Trophoblast cell (in vitro differentiated cells and primary cell): ENCODE results near the gene SMAD3.
"Not testable (repeated sequence)": the region's sequence is repeated elsewhere in the genome, so short reads cannot be mapped to it uniquely, and the experiment has no call there.

Experiments used
- DNase-seq, 2 donors: peaks; one replicate each; pipeline ENCODE4 v3.0.0-alpha.2; 2016
- H2AFZ ChIP-seq: 2 replicates; pipeline ENCODE4 v1.6.1; 2013; ENCODE audit warnings: low read length, moderate library complexity, mild to moderate bottlenecking; ENCODE audit not compliant: insufficient read depth, poor library complexity
- H2AK5ac ChIP-seq: 2 replicates; pipeline ENCODE4 v1.6.1; 2013; ENCODE audit warnings: mild to moderate bottlenecking, low read length
- H2BK120ac ChIP-seq: 2 replicates; pipeline ENCODE4 v1.6.1; 2013; ENCODE audit warnings: low read length, mild to moderate bottlenecking, moderate library complexity; ENCODE audit not compliant: insufficient read depth, poor library complexity
- H2BK12ac ChIP-seq: 2 replicates; pipeline ENCODE4 v1.6.1; 2013; ENCODE audit warnings: mild to moderate bottlenecking, low read length, moderate library complexity
- H2BK5ac ChIP-seq: 2 replicates; pipeline ENCODE4 v1.6.1; 2013; ENCODE audit warnings: low read length, low read depth, moderate library complexity, mild to moderate bottlenecking; ENCODE audit not compliant: poor library complexity
- H3K14ac ChIP-seq: 2 replicates; pipeline ENCODE4 v1.6.1; 2013; ENCODE audit warnings: mild to moderate bottlenecking, low read length
- H3K18ac ChIP-seq: 2 replicates; pipeline ENCODE4 v1.6.1; 2013; ENCODE audit warnings: mild to moderate bottlenecking, low read length
- H3K23ac ChIP-seq: 2 replicates; pipeline ENCODE4 v1.6.1; 2013; ENCODE audit warnings: low read length
- H3K27ac ChIP-seq: 2 replicates; pipeline ENCODE4 v1.5.1; 2013; ENCODE audit warnings: low read depth, mild to moderate bottlenecking, inconsistent platforms, low read length, moderate library complexity
- H3K27me3 ChIP-seq: 2 replicates; pipeline ENCODE4 v1.6.1; 2013; ENCODE audit warnings: inconsistent platforms, mild to moderate bottlenecking, low read length, moderate library complexity; ENCODE audit not compliant: insufficient read depth
- H3K36me3 ChIP-seq, 2 experiments: 1 replicate in 1 of 2; 2 replicates in 1 of 2; pipeline ENCODE4 v1.6.1; 2013; ENCODE audit warnings: low read length in 2 of 2, mild to moderate bottlenecking in 2 of 2, moderate library complexity in 1 of 2; ENCODE audit not compliant: insufficient read depth in 2 of 2, control insufficient read depth in 1 of 2
- H3K4ac ChIP-seq: 2 replicates; pipeline ENCODE4 v1.6.1; 2013; ENCODE audit warnings: low read depth, mild to moderate bottlenecking, low read length, moderate library complexity
- H3K4me1 ChIP-seq, 2 experiments: 1 replicate in 1 of 2; 2 replicates in 1 of 2; pipeline ENCODE4 v1.6.1; 2013; ENCODE audit warnings: low read length in 2 of 2, mild to moderate bottlenecking in 2 of 2, moderate library complexity in 1 of 2; ENCODE audit not compliant: insufficient read depth in 2 of 2, control insufficient read depth in 1 of 2
- H3K4me2 ChIP-seq: 2 replicates; pipeline ENCODE4 v1.6.1; 2013; ENCODE audit warnings: inconsistent platforms, mild to moderate bottlenecking, low read length, moderate library complexity
- H3K4me3 ChIP-seq: 2 replicates; pipeline ENCODE4 v1.5.1; 2013; ENCODE audit warnings: mild to moderate bottlenecking, low read depth, low read length, inconsistent platforms
- H3K79me1 ChIP-seq: one replicate; pipeline ENCODE4 v1.6.1; 2013; ENCODE audit warnings: low read length
- H3K79me2 ChIP-seq: 2 replicates; pipeline ENCODE4 v1.6.1; 2013; ENCODE audit warnings: low read length, mild to moderate bottlenecking; ENCODE audit not compliant: control insufficient read depth, insufficient read depth, poor library complexity
- H3K9ac ChIP-seq: 2 replicates; pipeline ENCODE4 v1.6.1; 2013; ENCODE audit warnings: mild to moderate bottlenecking, low read length
- H3K9me3 ChIP-seq: 2 replicates; pipeline ENCODE4 v1.6.1; 2013; ENCODE audit warnings: low read depth, mild to moderate bottlenecking, control low read depth, inconsistent platforms, low read length; ENCODE audit not compliant: insufficient read depth
- H4K12ac ChIP-seq: 2 replicates; pipeline ENCODE4 v1.6.1; 2013; ENCODE audit warnings: low read depth, mild to moderate bottlenecking, low read length, moderate library complexity
- H4K8ac ChIP-seq: 2 replicates; pipeline ENCODE4 v1.6.1; 2013; ENCODE audit warnings: low read depth, mild to moderate bottlenecking, low read length, moderate library complexity
- H4K91ac ChIP-seq: one replicate; pipeline ENCODE4 v1.6.1; 2013; ENCODE audit warnings: low read depth, mild to moderate bottlenecking, low read length, moderate library complexity
- WGBS: extraction: QIAGEN DNeasy Blood & Tissue Kit; methylation state at CpG from one replicate; pipeline ENCODE4 v1.1.7; 2013; ENCODE audit warnings: missing lambda C conversion rate; ENCODE audit not compliant: insufficient read length, insufficient coverage; ENCODE audit errors: extremely low coverage; 5-methylcytosine and 5-hydroxymethylcytosine counted together

The SMAD3 gene

GRCh38 chr15:67121644-67122605 is 56.5 kb downstream of the SMAD3 start:
- Histone ChIP-seq H2BK120ac (no peak overlapping the region), H2AFZ (no peak overlapping the region), H3K9me3 (no peaks in the 10 kb centered on the region), H3K79me2 (no peaks in the 10 kb centered on the region), H3K79me1 (peaks cover 14% of the 10 kb centered on the region), H3K27me3 (no peaks in the 10 kb centered on the region), H2BK5ac (no peak overlapping the region), H3K18ac (no peak overlapping the region), H3K4me3 (no peak overlapping the region), H2AK5ac (no peak overlapping the region), H4K91ac (no peak overlapping the region), H2BK12ac (no peak overlapping the region), H4K12ac (no peak overlapping the region), H4K8ac (no peak overlapping the region), H3K4me2 (no peak overlapping the region), H3K14ac (no peak overlapping the region), H3K9ac (no peak overlapping the region), H3K36me3 (peaks cover 0 to 5% of the 10 kb centered on the region in 2 experiments), H3K27ac (peak overlapping the region; percentile 50), H3K23ac (no peak overlapping the region), H3K4me1 (peaks cover 32 to 45% of the 10 kb centered on the region in 2 experiments), H3K4ac (no peak overlapping the region)
- no CpG with 5 or more reads among the region's 10 CpGs for WGBS
- no peak for DNase-seq

GRCh38 chr15:67122816-67123215 is 57.4 kb downstream of the SMAD3 start:
- not testable (repeated sequence) for H2AK5ac ChIP-seq
- WGBS, result no CpG with 5 or more reads among the region's 5 CpGs

GRCh38 chr15:67123291-67123690 is 57.9 kb downstream of the SMAD3 start:
- not testable (repeated sequence) for H2BK120ac ChIP-seq, H3K9ac ChIP-seq, H2BK12ac ChIP-seq, H3K27ac ChIP-seq, H3K79me1 ChIP-seq, H4K12ac ChIP-seq, H3K23ac ChIP-seq, H4K91ac ChIP-seq, H3K27me3 ChIP-seq, H3K9me3 ChIP-seq, H2AK5ac ChIP-seq, H3K14ac ChIP-seq, H4K8ac ChIP-seq, H3K4ac ChIP-seq, H2BK5ac ChIP-seq, H3K18ac ChIP-seq, H3K4me2 ChIP-seq, H3K4me3 ChIP-seq, H3K79me2 ChIP-seq, H2AFZ ChIP-seq
- DNase-seq, result peak; percentile 46 to 87
- H3K36me3 ChIP-seq, result peaks cover 0 to 10% of the 10 kb centered on the region in 2 experiments
- WGBS, result no CpG with 5 or more reads among the region's 8 CpGs
- H3K4me1 ChIP-seq, result peaks cover 32 to 49% of the 10 kb centered on the region in 2 experiments

More at GRCh38 chr15:67122816-67123215, 57.4 kb downstream of the SMAD3 start:
- H3K79me2 ChIP-seq, H3K79me1 ChIP-seq, H3K23ac ChIP-seq, H3K27me3 ChIP-seq, H2BK120ac ChIP-seq, H3K4me2 ChIP-seq, H3K9ac ChIP-seq, H3K9me3 ChIP-seq, H3K14ac ChIP-seq, H3K18ac ChIP-seq, H2BK5ac ChIP-seq, H3K4ac ChIP-seq, H3K27ac ChIP-seq, H4K91ac ChIP-seq, H4K8ac ChIP-seq, H4K12ac ChIP-seq, H3K4me3 ChIP-seq, H2BK12ac ChIP-seq, H2AFZ ChIP-seq: not testable (repeated sequence)
- peak; percentile 53 to 79 for DNase-seq
- H3K4me1 ChIP-seq, result peaks cover 32 to 48% of the 10 kb centered on the region in 2 experiments
- peaks cover 0 to 10% of the 10 kb centered on the region in 2 experiments for H3K36me3 ChIP-seq

- peaks cover 0 to 8% of the 10 kb centered on the region in 2 experiments for H3K36me3 ChIP-seq
- no peak overlapping the region for H4K8ac ChIP-seq
- no peak overlapping the region for H2AK5ac ChIP-seq
- H3K27me3 ChIP-seq, result no peaks in the 10 kb centered on the region
- H3K79me1 ChIP-seq, result peaks cover 7% of the 10 kb centered on the region
- no peak overlapping the region for H2BK5ac ChIP-seq
- DNase-seq, result no peak
- no peak overlapping the region for H3K4me3 ChIP-seq
- no peaks in the 10 kb centered on the region for H3K79me2 ChIP-seq
- no peak overlapping the region for H2BK12ac ChIP-seq
- H4K12ac ChIP-seq, result no peak overlapping the region
- no peak overlapping the region for H2BK120ac ChIP-seq
- WGBS, result no CpG with 5 or more reads among the region's 3 CpGs
- H3K9ac ChIP-seq, result no peak overlapping the region
- H4K91ac ChIP-seq, result no peak overlapping the region
- no peak overlapping the region for H3K14ac ChIP-seq
- H3K9me3 ChIP-seq, result no peaks in the 10 kb centered on the region
- H3K27ac ChIP-seq, result no peak overlapping the region
- no peak overlapping the region for H2AFZ ChIP-seq
- no peak overlapping the region for H3K23ac ChIP-seq
- H3K4me1 ChIP-seq, result peaks cover 30 to 47% of the 10 kb centered on the region in 2 experiments
- no peak overlapping the region for H3K4ac ChIP-seq
- no peak overlapping the region for H3K18ac ChIP-seq
- no peak overlapping the region for H3K4me2 ChIP-seq
Measured at GRCh38 chr15:67124111-67124510, 58.7 kb downstream of the SMAD3 start.
